ENCODE data around the gene KCNB1.

- TF ChIP-seq, protein P1, sequence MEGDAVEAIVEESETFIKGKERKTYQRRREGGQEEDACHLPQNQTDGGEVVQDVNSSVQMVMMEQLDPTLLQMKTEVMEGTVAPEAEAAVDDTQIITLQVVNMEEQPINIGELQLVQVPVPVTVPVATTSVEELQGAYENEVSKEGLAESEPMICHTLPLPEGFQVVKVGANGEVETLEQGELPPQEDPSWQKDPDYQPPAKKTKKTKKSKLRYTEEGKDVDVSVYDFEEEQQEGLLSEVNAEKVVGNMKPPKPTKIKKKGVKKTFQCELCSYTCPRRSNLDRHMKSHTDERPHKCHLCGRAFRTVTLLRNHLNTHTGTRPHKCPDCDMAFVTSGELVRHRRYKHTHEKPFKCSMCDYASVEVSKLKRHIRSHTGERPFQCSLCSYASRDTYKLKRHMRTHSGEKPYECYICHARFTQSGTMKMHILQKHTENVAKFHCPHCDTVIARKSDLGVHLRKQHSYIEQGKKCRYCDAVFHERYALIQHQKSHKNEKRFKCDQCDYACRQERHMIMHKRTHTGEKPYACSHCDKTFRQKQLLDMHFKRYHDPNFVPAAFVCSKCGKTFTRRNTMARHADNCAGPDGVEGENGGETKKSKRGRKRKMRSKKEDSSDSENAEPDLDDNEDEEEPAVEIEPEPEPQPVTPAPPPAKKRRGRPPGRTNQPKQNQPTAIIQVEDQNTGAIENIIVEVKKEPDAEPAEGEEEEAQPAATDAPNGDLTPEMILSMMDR (IDR thresholded peaks at IDR 0.05), result no peak
- no peak for TF ChIP-seq EZH2 (IDR thresholded peaks at IDR 0.05; ENCODE audit: borderline replicate concordance, insufficient read depth, low read depth, low read length, poor library complexity, severe bottlenecking)
These were observed 133.9 kb downstream of the KCNB1 start for GRCh38 chr20:49348563-49348962.

Data from B cell (primary cell).